Dermis microvascular lymphatic vessel endothelial cell (primary cell): ENCODE measurements around the gene IL4I1. TPM values are rescaled to one million over a fixed set of nuclear protein-coding genes. Genes with fewer than 3 reads are reported as not detected.

Experiments
- DNase-seq, 2 donors: peaks; one replicate each; pipeline versions ENCODE4 v3.0.0 to v3.0.0-alpha.2; 2010; ENCODE audit warnings: low read depth in 2 of 2
- total RNA-seq: library from RNA; depleted of rRNA; stranded (reverse); fragments of >200 nt; gene quantifications from 2 replicates; pipeline ENCODE4 v1.2.1, GENCODE V29; 2014

IL4I1 gene
- total RNA-seq, 1 donor from 2014 or later, result 1.9 TPM

- DNase-seq, result no peak
These were observed 31.8 kb downstream of the IL4I1 start for GRCh38 chr19:49864890-49865289.

- DNase-seq, result no peak
These were observed 32.8 kb downstream of the IL4I1 start for GRCh38 chr19:49863935-49864320.

- no peak for DNase-seq
These were observed 33.3 kb downstream of the IL4I1 start for GRCh38 chr19:49863254-49863934.

- DNase-seq, result no peak
These were observed 34.1 kb downstream of the IL4I1 start for GRCh38 chr19:49862391-49863253.

GRCh38 chr19:49861541-49862378, 34.9 kb downstream of the IL4I1 start:
- no peak for DNase-seq

GRCh38 chr19:49861107-49861506, 35.6 kb downstream of the IL4I1 start:
- no peak for DNase-seq

GRCh38 chr19:49860336-49861102, 36.2 kb downstream of the IL4I1 start:
- no peak for DNase-seq

GRCh38 chr19:49859682-49860335, 36.9 kb downstream of the IL4I1 start:
- DNase-seq, result no peak

GRCh38 chr19:49858088-49858985, 38.4 kb downstream of the IL4I1 start:
- DNase-seq, result no peak

- DNase-seq, result no peak
These were observed 38.9 kb downstream of the IL4I1 start for GRCh38 chr19:49857838-49858087.

GRCh38 chr19:49857061-49857837, 39.4 kb downstream of the IL4I1 start:
- no peak for DNase-seq

- DNase-seq, result no peak
These were observed 40.1 kb downstream of the IL4I1 start for GRCh38 chr19:49856574-49857021.

- no peak for DNase-seq
These were observed 40.8 kb downstream of the IL4I1 start for GRCh38 chr19:49855676-49856573.

- DNase-seq, result no peak
These were observed 41.4 kb downstream of the IL4I1 start for GRCh38 chr19:49855277-49855675.

- no peak for DNase-seq
These were observed 42.1 kb downstream of the IL4I1 start for GRCh38 chr19:49854378-49855263.

GRCh38 chr19:49853852-49854377, 42.8 kb downstream of the IL4I1 start:
- no peak for DNase-seq

- DNase-seq, result no peak
These were observed 44.0 kb downstream of the IL4I1 start for GRCh38 chr19:49852631-49853126.
